Mucosa of descending colon (tissue), 3 donors: Measurements from ENCODE around the gene NDE1. TPM values are rescaled to one million over a fixed set of nuclear protein-coding genes. Genes with fewer than 3 reads are reported as not detected.
"Not testable (repeated sequence)": the region's sequence is repeated elsewhere in the genome, so short reads cannot be mapped to it uniquely, and the experiment has no call there.

Source experiments
- ATAC-seq: fragments of 200-7000 bp; cut with Tn5 transposase; one replicate; pipeline ENCODE4 v1.9.1; 2020; ENCODE audit warnings: mild to moderate bottlenecking, moderate library complexity
- DNase-seq, 3 donors: peaks; one replicate each; pipeline ENCODE4 v3.0.0-alpha.2; 2020
- H3K36me3 ChIP-seq: fragments of 200-600 bp; one replicate; pipeline ENCODE4 v1.8.0; 2021; ENCODE audit warnings: low read depth, mild to moderate bottlenecking
- H3K4me1 ChIP-seq: fragments of 200-600 bp; one replicate; pipeline ENCODE4 v1.8.0; 2021; ENCODE audit warnings: low read depth, mild to moderate bottlenecking
- H3K4me3 ChIP-seq: fragments of 200-600 bp; one replicate; pipeline ENCODE4 v1.8.0; 2021; ENCODE audit warnings: mild to moderate bottlenecking
- H3K9me3 ChIP-seq: fragments of 200-600 bp; one replicate; pipeline ENCODE4 v1.8.0; 2021; ENCODE audit warnings: mild to moderate bottlenecking
- intact Hi-C, 2 donors: fragments of 100-400 bp; cut with DNase I in 1 of 2; cut with micrococcal nuclease in 1 of 2; formaldehyde crosslinking; loops; one replicate each; pipeline versions ENCODE4 v1.11.0 to v1.11.1; 2022; cut with DNase I, micrococcal nuclease
- total RNA-seq, 3 donors: library from RNA; stranded (reverse); fragmentation: NEBNext Ultra II Directional in 2 of 3; extraction: Animal tissue kit (Norgen Biotek cat#: 25700) in 2 of 3; gene quantifications; one replicate each; pipeline versions ENCODE4 v1.2.1 to v1.2.4, GENCODE V29; 2021 to 2023
- TF ChIP-seq, protein P1 (sequence below): fragments of 200-600 bp; IDR thresholded peaks from one replicate; pipeline ENCODE4 v1.8.0; 2022; ENCODE audit warnings: antibody characterized with exemption, mild to moderate bottlenecking
- donor health status: DM: no; HTN: no; CAD: no; lungs with moderate emphysema.
- donor health status: DM: no; HTN: no; CAD: no.
- donor health status: DM: no; HTN: yes; CAD: no.

Gene NDE1
- total RNA-seq, 3 donors from 2014 or later = 27.2 to 46.6 (median 33.9) TPM

DNA sequence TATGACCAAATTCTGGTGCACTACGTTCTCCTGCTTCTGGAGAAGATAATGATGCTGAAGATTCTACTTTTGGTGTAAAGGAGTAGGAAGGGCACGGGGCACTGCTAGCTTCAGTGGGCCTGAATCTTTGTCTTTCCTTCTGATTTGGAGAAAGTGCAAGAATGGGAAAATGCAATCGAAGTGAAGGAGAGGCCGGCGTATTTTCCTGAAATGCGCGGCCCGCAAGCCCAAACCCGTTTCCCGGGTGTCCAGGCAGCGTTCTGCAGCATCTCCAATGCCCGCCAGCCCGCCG, 372 bp upstream of the NDE1 start:
- ATAC-seq (no peak), DNase-seq (no peak)
- Histone ChIP-seq H3K36me3 (no peaks in the 10 kb centered on the region), H3K4me3 (peak overlapping the region; percentile 87), H3K9me3 (no peaks in the 10 kb centered on the region), H3K4me1 (peaks cover 20% of the 10 kb centered on the region)
- intact Hi-C loops = no loop called here
- TF ChIP-seq, protein P1, sequence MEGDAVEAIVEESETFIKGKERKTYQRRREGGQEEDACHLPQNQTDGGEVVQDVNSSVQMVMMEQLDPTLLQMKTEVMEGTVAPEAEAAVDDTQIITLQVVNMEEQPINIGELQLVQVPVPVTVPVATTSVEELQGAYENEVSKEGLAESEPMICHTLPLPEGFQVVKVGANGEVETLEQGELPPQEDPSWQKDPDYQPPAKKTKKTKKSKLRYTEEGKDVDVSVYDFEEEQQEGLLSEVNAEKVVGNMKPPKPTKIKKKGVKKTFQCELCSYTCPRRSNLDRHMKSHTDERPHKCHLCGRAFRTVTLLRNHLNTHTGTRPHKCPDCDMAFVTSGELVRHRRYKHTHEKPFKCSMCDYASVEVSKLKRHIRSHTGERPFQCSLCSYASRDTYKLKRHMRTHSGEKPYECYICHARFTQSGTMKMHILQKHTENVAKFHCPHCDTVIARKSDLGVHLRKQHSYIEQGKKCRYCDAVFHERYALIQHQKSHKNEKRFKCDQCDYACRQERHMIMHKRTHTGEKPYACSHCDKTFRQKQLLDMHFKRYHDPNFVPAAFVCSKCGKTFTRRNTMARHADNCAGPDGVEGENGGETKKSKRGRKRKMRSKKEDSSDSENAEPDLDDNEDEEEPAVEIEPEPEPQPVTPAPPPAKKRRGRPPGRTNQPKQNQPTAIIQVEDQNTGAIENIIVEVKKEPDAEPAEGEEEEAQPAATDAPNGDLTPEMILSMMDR = no peak

DNA sequence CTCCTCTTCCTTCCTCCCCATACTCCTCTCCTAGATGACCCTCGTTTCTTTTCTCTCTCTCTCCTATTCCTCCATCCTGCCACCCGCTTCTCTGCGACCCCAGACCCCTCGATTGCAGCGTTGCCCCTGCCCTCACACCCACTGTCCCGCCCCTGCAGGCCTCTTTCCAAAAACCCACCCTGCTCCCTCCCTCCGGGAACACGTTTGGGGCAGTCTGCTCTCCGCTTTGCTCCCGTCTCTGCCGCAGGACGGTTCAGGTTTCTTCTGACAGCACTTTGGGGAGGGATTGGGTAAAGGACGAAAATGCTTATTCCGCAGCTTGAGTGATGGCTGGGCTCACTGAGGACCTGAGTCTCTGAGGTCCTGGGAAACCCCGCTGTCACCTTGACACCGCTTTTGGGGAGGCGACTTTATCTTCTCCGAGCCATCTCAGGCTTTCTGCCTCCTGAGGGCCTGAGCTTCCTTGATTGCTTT, 690 bp downstream of the NDE1 start:
- ATAC-seq (peak; percentile 22), DNase-seq (peak; percentile 29 to 62 (median 55))
- Histone ChIP-seq H3K4me1 (peaks cover 14% of the 10 kb centered on the region), H3K9me3 (no peaks in the 10 kb centered on the region), H3K4me3 (peak overlapping the region; percentile 87), H3K36me3 (no peaks in the 10 kb centered on the region)
- TF ChIP-seq, protein P1 = no peak
- intact Hi-C loops = no loop called here

DNA sequence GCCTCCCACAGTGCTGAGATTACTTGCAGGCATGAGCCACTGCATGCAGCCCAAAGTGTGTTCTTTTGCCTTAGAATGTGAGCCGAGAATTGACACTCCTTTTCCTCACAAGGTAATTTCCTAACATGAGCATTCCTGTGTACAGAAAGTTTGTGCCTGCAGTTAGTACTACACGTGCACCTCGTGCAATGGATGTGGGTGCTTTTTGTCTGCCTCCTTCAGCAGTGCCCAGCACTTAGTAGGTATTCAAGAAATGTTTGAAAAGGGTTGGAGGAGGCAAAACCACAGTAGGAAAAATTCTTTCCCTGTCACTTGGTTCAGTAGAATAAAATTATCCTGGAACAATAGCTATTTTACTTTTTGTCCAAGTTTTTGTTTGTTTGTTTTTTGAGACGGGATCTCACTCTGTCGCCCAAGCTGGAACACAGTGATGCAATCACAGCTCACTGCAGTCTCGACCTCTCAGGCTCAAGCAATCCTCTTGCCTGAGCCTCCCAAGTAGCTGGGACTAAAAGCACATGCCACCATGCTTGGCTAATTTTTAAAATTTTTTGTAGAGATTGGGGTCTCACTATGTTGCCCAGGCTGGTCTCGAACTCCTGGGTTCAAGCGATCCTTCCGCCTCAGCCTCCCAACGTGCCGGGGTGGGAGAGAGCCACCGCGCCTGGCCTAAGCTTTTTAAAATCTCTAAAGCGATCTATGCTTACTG, 2.4 kb downstream of the NDE1 start:
- TF ChIP-seq, protein P1 = no peak
- intact Hi-C loops = no loop called here
- Histone ChIP-seq H3K4me1 (peaks cover 14% of the 10 kb centered on the region), H3K4me3 (no peak overlapping the region), H3K36me3 (no peaks in the 10 kb centered on the region), H3K9me3 (no peaks in the 10 kb centered on the region)
- DNase-seq (no peak), ATAC-seq (no peak)

DNA sequence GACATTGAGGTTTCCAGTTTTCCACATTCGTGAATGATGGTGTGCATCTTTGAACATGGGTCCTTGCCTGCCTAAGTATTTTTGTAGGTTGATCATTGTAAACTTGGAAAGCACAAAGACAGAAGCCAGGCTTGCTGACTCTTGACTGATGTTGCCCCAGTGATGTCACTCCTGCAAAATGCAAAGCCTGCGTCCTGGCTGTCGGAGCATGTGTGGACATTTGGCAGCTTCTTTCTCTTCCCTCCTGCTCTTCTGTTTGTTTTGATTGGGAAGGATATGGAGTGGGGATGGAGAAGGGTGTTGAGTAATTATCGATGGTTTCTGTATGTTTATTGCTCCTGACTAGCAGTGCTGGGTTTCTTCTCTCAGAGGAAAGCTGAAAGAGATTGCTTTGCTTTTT, 3.2 kb downstream of the NDE1 start:
- intact Hi-C loops = no loop called here
- DNase-seq (no peak), ATAC-seq (no peak)
- TF ChIP-seq, protein P1 = no peak
- H3K9me3 ChIP-seq = no peaks in the 10 kb centered on the region
- no peaks in the 10 kb centered on the region for H3K36me3 ChIP-seq
- H3K4me3 ChIP-seq = no peak overlapping the region
- H3K4me1 ChIP-seq = peaks cover 14% of the 10 kb centered on the region

DNA sequence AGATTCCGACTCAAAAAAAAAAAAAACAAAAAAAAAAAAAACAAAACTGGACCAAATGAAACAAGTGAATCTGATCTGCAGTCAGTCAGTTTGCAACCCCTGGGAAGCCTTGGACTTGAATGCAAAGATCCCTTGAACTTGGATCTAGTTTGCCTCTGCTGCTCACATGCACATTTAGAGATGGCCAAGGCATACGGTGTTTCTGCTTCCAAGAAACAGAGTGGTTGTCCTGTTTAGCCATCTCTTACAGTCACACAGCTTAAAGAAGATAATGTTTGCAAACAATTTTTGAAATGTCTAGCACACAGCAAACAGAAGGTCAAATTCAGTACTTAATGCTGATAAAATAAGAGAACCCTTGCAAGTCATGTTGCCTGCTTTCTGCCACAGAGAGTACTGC, 4.5 kb downstream of the NDE1 start:
- Histone ChIP-seq H3K4me3 (no peak overlapping the region), H3K4me1 (peaks cover 8% of the 10 kb centered on the region), H3K36me3 (no peaks in the 10 kb centered on the region), H3K9me3 (no peaks in the 10 kb centered on the region)
- DNase-seq = no peak
- TF ChIP-seq, protein P1 = no peak
- intact Hi-C loops = no loop called here
- ATAC-seq = no peak

DNA sequence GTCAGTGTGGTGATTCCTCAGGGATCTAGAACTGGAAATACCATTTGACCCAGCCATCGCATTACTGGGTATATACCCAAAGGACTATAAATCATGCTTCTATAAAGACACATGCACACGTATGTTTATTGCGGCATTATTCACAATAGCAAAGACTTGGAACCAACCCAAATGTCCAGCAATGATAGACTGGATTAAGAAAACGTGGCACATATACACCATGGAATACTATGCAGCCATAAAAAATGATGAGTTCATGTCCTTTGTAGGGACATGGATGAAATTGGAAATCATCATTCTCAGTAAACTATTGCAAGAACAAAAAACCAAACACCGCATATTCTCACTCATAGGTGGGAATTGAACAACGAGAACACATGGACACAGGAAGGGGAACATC, 5.5 kb downstream of the NDE1 start:
- H3K4me3 ChIP-seq, H3K9me3 ChIP-seq, H3K4me1 ChIP-seq, intact Hi-C loops, DNase-seq, ATAC-seq, H3K36me3 ChIP-seq: not testable (repeated sequence)
